C4-2B (cell line): ENCODE data around the gene CLIP4.

ENCODE experiments used
- ZFX ChIP-seq: fragments of 450-650 bp; IDR thresholded peaks from 2 replicates; pipeline ENCODE4 v1.6.1; 2017
- TF ChIP-seq, protein P1 (sequence below): fragments of 450-650 bp; conservative IDR thresholded peaks from 2 replicates; pipeline ENCODE4 v1.5.1; 2017; ENCODE audit warnings: mild to moderate bottlenecking

DNA sequence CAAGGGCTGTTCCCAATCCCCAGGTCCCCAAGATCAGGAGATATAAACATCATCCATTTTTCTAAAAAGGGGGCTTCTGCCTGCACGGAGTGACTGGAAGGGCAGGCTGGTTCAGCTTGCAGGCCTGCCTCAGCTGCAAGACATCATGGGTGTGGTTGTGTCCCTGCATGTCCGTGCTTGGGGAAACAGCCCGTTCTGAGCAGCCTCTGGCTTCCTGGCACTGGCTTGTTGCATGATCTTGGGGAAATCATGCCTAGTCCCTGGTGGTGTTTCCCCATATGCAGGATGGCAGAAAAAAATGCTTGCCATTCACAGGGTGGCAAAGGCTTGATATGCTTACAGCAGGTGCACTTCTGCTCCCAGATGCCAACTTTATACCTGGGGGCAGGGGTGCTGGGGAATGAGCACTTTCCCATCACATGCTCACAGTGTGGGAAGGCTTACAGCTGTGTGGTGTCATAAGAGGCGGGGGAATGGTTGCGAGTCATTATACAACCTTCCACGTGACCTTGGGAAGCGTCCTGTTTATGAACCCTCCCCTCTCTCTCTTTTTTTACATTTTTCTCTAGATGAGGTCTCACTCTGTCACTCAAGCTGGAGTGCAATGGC lies 48.1 kb upstream of the CLIP4 start:
- TF ChIP-seq, protein P1, sequence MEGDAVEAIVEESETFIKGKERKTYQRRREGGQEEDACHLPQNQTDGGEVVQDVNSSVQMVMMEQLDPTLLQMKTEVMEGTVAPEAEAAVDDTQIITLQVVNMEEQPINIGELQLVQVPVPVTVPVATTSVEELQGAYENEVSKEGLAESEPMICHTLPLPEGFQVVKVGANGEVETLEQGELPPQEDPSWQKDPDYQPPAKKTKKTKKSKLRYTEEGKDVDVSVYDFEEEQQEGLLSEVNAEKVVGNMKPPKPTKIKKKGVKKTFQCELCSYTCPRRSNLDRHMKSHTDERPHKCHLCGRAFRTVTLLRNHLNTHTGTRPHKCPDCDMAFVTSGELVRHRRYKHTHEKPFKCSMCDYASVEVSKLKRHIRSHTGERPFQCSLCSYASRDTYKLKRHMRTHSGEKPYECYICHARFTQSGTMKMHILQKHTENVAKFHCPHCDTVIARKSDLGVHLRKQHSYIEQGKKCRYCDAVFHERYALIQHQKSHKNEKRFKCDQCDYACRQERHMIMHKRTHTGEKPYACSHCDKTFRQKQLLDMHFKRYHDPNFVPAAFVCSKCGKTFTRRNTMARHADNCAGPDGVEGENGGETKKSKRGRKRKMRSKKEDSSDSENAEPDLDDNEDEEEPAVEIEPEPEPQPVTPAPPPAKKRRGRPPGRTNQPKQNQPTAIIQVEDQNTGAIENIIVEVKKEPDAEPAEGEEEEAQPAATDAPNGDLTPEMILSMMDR, result no peak
- no peak for TF ChIP-seq ZFX
